ES-I3 (cell line): ENCODE data around the gene PDS5A.
"Not testable (repeated sequence)": the region's sequence is repeated elsewhere in the genome, so short reads cannot be mapped to it uniquely, and the experiment has no call there.

Experiments
- H3K36me3 ChIP-seq: 2 replicates; pipeline ENCODE4 v1.6.1; 2013; ENCODE audit warnings: mild to moderate bottlenecking, low read length, control low read depth, moderate library complexity; ENCODE audit not compliant: insufficient read depth
- H3K4me1 ChIP-seq: 2 replicates; pipeline ENCODE4 v1.6.1; 2013; ENCODE audit warnings: mild to moderate bottlenecking, control low read depth, low read length; ENCODE audit not compliant: insufficient read depth
- H3K9ac ChIP-seq: 2 replicates; pipeline ENCODE4 v1.6.1; 2013; ENCODE audit warnings: low read depth, mild to moderate bottlenecking, low read length, moderate library complexity
- H3K9me3 ChIP-seq: 2 replicates; pipeline ENCODE4 v1.6.1; 2013; ENCODE audit warnings: mild to moderate bottlenecking, low read length, moderate library complexity; ENCODE audit not compliant: control insufficient read depth, insufficient read depth

Gene PDS5A

DNA sequence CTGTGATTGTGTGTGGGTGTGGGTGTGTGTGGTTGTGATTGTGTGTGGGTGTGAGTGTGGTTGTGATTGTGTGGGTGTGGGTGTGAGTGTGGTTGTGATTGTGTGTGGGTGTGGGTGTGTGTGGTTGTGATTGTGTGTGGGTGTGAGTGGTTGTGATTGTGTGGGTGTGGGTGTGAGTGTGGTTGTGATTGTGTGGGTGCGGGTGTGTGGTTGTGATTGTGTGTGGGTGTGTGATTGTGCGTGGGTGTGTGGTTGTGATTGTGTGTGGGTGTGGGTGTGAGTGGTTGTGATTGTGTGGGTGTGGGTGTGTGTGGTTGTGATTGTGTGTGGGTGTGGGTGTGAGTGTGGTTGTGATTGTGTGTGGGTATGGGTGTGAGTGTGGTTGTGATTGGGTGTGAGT is 163.9 kb downstream of the PDS5A start:
- not testable (repeated sequence) for H3K4me1 ChIP-seq, H3K9ac ChIP-seq, H3K9me3 ChIP-seq, H3K36me3 ChIP-seq

DNA sequence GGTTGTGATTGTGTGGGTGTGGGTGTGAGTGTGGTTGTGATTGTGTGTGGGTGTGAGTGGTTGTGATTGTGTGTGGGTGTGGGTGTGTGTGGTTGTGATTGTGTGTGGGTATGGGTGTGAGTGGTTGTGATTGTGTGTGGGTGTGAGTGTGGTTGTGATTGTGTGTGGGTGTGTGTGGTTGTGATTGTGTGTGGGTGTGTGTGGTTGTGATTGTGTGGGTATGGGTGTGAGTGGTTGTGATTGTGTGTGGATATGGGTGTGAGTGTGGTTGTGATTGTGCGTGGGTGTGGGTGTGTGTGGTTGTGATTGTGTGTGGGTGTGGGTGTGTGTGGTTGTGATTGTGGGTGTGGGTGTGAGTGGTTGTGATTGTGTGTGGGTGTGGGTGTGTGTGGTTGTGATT is 164.7 kb downstream of the PDS5A start:
- not testable (repeated sequence) for H3K9ac ChIP-seq, H3K9me3 ChIP-seq, H3K36me3 ChIP-seq, H3K4me1 ChIP-seq

DNA sequence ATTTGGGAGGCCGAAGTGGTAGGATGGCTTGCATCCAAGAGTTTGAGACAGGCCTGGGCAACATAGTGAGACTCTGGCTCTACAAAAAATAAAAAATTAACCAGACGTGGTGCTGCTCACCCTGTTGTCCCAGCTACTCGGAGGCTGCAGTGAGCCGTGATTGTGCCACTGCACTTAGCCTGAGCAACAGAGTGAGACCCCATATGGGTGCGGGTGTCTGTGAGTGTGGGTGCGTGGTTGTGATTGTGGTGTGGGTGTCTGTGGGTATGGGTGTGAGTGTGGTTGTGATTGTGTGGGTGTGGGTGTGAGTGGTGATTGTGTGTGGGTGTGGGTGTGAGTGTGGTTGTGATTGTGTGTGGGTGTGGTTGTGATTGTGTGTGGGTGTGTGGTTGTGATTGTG is 165.2 kb downstream of the PDS5A start:
- no peaks in the 10 kb centered on the region for H3K36me3 ChIP-seq
- H3K9me3 ChIP-seq, result no peaks in the 10 kb centered on the region
- H3K4me1 ChIP-seq, result peaks cover 4% of the 10 kb centered on the region; the same call in 1 of the 2 replicates
- H3K9ac ChIP-seq, result no peak overlapping the region

GRCh38 chr4:39808231-39808749 is 169.4 kb downstream of the PDS5A start:
- Histone ChIP-seq H3K36me3 (no peaks in the 10 kb centered on the region), H3K9ac (no peak overlapping the region), H3K9me3 (no peaks in the 10 kb centered on the region), H3K4me1 (no peaks in the 10 kb centered on the region)

GRCh38 chr4:39802005-39802404 is 175.7 kb downstream of the PDS5A start:
- H3K9ac ChIP-seq, result no peak overlapping the region
- H3K9me3 ChIP-seq, result no peaks in the 10 kb centered on the region
- no peaks in the 10 kb centered on the region for H3K4me1 ChIP-seq
- H3K36me3 ChIP-seq, result no peaks in the 10 kb centered on the region

DNA sequence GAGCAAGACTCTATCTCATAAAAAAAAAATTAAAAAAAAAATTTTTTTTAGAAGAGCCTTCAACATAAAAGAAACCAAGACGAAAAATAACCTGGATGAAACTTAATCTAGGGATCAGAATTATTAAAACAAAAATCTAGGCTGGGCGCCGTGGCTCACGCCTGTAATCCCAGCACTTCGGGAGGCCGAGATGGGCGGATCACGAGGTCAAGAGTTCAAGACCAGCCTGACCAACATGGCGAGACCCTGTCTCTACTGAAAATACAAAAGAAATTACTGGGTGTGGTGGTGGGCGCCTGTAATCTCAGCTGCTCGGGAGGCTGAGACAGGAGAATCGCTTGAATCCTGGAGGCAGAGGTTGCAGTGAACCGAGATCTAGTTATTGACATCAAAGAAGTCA is 184.7 kb downstream of the PDS5A start:
- not testable (repeated sequence) for H3K9ac ChIP-seq, H3K36me3 ChIP-seq, H3K9me3 ChIP-seq, H3K4me1 ChIP-seq

DNA sequence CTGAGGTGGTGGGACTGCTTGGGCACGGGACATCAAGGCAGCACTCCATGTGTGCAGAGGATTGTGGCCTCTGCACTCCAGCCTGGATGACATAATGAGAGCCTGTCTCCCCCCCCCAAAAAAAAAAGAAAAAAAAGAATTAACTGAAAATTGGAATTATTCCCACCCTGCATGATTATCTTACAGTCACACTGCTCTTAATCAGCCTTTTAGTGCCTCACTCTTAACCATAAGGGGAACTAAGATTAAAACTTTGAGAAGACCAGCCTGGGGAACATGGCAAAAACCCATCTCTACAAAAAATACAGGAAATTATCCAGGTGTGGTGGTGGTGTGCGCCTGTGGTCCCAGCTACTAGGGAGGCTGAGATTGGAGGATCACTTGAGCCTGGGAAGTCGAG is 185.2 kb downstream of the PDS5A start:
- Histone ChIP-seq H3K4me1 (no peaks in the 10 kb centered on the region), H3K9ac (no peak overlapping the region), H3K9me3 (no peaks in the 10 kb centered on the region), H3K36me3 (no peaks in the 10 kb centered on the region)

DNA sequence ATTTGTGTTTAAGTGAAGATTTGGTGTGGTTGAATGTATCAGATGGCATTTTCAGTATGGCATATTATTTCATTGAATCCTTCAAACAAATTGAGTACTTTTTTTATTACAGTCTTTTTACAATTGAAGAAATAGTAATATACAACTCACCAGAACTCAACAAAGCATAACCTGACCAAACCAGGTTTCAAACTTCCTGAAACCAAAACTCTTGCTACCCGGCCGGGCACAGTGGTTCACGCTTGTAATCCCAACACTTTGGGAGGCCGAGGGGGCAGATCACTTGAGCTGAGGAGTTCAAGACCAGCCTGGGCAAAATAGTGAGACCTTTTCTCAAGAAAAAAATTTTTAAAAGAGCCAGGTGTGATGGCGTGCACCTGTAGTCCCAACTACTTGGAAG is 185.6 kb downstream of the PDS5A start:
- H3K9ac ChIP-seq, result no peak overlapping the region
- H3K36me3 ChIP-seq, result no peaks in the 10 kb centered on the region
- H3K9me3 ChIP-seq, result no peaks in the 10 kb centered on the region
- no peaks in the 10 kb centered on the region for H3K4me1 ChIP-seq

GRCh38 chr4:39786838-39787237 is 190.9 kb downstream of the PDS5A start:
- H3K9me3 ChIP-seq, result no peaks in the 10 kb centered on the region
- H3K4me1 ChIP-seq, result no peaks in the 10 kb centered on the region
- no peak overlapping the region for H3K9ac ChIP-seq
- no peaks in the 10 kb centered on the region for H3K36me3 ChIP-seq

- H3K36me3 ChIP-seq, result no peaks in the 10 kb centered on the region
- no peaks in the 10 kb centered on the region for H3K9me3 ChIP-seq
- no peaks in the 10 kb centered on the region for H3K4me1 ChIP-seq
- H3K9ac ChIP-seq, result no peak overlapping the region
Observed at GRCh38 chr4:39785083-39785482, 192.6 kb downstream of the PDS5A start.

- H3K9me3 ChIP-seq, H3K9ac ChIP-seq, H3K4me1 ChIP-seq: not testable (repeated sequence)
- peaks cover 11% of the 10 kb centered on the region for H3K36me3 ChIP-seq
Observed at GRCh38 chr4:39781988-39782387, 195.7 kb downstream of the PDS5A start.
